Thyroid gland (tissue), 4 donors: Measurements from ENCODE around the gene TCERG1L.

ENCODE experiments used
- CTCF ChIP-seq, 6 experiments: fragments of 200-600 bp in 3 of 6; fragments of 450-650 bp in 3 of 6; sonication (generic) in 3 of 6; IDR thresholded peaks; one replicate each; pipeline ENCODE4 v1.5.1; 2016 to 2019; ENCODE audit warnings: antibody characterized with exemption in 6 of 6, mild to moderate bottlenecking in 2 of 6, inconsistent platforms in 1 of 6, moderate library complexity in 1 of 6
- POLR2A ChIP-seq, 2 donors: fragments of 450-650 bp; IDR thresholded peaks; one replicate each; pipeline ENCODE4 v1.6.1; 2017; ENCODE audit warnings: antibody characterized with exemption in 2 of 2, mild to moderate bottlenecking in 2 of 2, moderate library complexity in 1 of 2

GRCh38 chr10:131214521-131215244 is 96.8 kb downstream of the TCERG1L start:
- TF ChIP-seq CTCF (IDR thresholded peaks at IDR 0.05) (no peak), POLR2A (IDR thresholded peaks at IDR 0.05) (no peak)
